Vagina (tissue), 2 donors: ENCODE measurements around the gene MACROD2. TPM values are rescaled to one million over a fixed set of nuclear protein-coding genes. Genes with fewer than 3 reads are reported as not detected.

ENCODE experiments used
- DNase-seq, 2 donors: peaks; one replicate each; pipeline ENCODE4 v3.0.0-alpha.2; 2017; ENCODE audit errors: extremely low spot score in 2 of 2
- H3K27ac ChIP-seq: fragments of 200-600 bp; sonication (generic); one replicate; pipeline ENCODE4 v1.5.1; 2019
- H3K27me3 ChIP-seq: fragments of 200-600 bp; sonication (generic); one replicate; pipeline ENCODE4 v1.5.1; 2019
- H3K36me3 ChIP-seq, 2 donors: fragments of 200-600 bp; sonication (generic); one replicate each; pipeline ENCODE4 v1.5.1; 2017 to 2019
- H3K4me1 ChIP-seq: fragments of 200-600 bp; sonication (generic); one replicate; pipeline ENCODE4 v1.5.1; 2019
- H3K4me3 ChIP-seq, 2 donors: fragments of 200-600 bp; sonication (generic); 1 replicate in 1 of 2; 2 replicates in 1 of 2; pipeline ENCODE4 v1.5.1; 2016 to 2019
- H3K9me3 ChIP-seq: fragments of 200-600 bp; sonication (generic); one replicate; pipeline ENCODE4 v1.5.1; 2019
- POLR2A ChIP-seq, 2 donors: fragments of 450-650 bp; IDR thresholded peaks; one replicate each; pipeline ENCODE4 v1.6.1; 2017; ENCODE audit warnings: antibody characterized with exemption in 2 of 2, mild to moderate bottlenecking in 2 of 2, moderate library complexity in 2 of 2
- POLR2AphosphoS5 ChIP-seq, 2 donors: sonication (generic); formaldehyde crosslinking; IDR thresholded peaks; one replicate each; pipeline ENCODE4 v1.9.0; 2017; ENCODE audit warnings: antibody characterized with exemption in 2 of 2, mild to moderate bottlenecking in 2 of 2, low read depth in 1 of 2; ENCODE audit not compliant: insufficient read depth in 1 of 2
- intact Hi-C: fragments of 100-400 bp; cut with DNase I; formaldehyde crosslinking; loops from one replicate; pipeline ENCODE4 v1.15.1; 2023
- total RNA-seq: library from RNA; depleted of rRNA; stranded (reverse); fragments of >200 nt; gene quantifications from one replicate; pipeline ENCODE4 v1.2.3, GENCODE V29; 2016
- TF ChIP-seq, protein P1 (sequence below), 3 experiments: fragments of 450-650 bp in 2 of 3; fragments of 200-600 bp in 1 of 3; sonication (generic) in 1 of 3; IDR thresholded peaks; one replicate each; pipeline ENCODE4 v1.5.1; 2017 to 2019; ENCODE audit warnings: antibody characterized with exemption in 3 of 3, mild to moderate bottlenecking in 2 of 3, moderate library complexity in 2 of 3

The MACROD2 gene
- total RNA-seq, 1 donor from 2014 or later, result 12.5 TPM

DNA sequence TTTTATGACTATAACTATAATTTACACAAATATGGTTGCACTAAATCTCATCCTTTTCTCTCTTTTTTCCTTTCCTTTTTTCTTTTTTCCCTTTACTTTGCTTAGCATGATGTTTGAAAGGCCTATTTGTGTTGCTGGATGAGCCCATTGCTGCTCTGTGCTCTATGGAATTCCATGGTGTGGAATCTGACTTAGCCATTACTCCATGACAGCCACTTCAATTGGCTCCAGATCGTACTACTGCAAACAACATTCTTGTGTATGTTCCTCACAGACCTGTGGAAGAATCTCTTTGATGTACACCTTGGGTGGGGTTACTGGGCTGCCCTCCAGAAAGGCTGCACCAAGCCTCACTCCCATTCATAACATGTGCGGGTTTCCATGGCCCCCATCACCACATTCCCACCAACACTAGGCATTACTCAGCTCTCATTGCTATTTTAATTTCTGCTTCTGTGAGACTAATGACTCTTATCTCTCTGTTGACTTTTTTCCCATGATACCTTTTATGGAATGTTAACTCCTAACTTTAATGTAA, 1598.9 kb downstream of the MACROD2 start:
- no peaks in the 10 kb centered on the region for H3K4me1 ChIP-seq
- no peaks in the 10 kb centered on the region for H3K27me3 ChIP-seq
- H3K27ac ChIP-seq, result no peak overlapping the region
- DNase-seq, result peak in 1 of 2 donors; percentile 10
- no peaks in the 10 kb centered on the region for H3K36me3 ChIP-seq
- TF ChIP-seq POLR2AphosphoS5 (IDR thresholded peaks at IDR 0.05; ENCODE audit: insufficient read depth in 1 of 2, low read depth in 1 of 2), result no peak
- TF ChIP-seq POLR2A (IDR thresholded peaks at IDR 0.05), result no peak
- TF ChIP-seq, protein P1, sequence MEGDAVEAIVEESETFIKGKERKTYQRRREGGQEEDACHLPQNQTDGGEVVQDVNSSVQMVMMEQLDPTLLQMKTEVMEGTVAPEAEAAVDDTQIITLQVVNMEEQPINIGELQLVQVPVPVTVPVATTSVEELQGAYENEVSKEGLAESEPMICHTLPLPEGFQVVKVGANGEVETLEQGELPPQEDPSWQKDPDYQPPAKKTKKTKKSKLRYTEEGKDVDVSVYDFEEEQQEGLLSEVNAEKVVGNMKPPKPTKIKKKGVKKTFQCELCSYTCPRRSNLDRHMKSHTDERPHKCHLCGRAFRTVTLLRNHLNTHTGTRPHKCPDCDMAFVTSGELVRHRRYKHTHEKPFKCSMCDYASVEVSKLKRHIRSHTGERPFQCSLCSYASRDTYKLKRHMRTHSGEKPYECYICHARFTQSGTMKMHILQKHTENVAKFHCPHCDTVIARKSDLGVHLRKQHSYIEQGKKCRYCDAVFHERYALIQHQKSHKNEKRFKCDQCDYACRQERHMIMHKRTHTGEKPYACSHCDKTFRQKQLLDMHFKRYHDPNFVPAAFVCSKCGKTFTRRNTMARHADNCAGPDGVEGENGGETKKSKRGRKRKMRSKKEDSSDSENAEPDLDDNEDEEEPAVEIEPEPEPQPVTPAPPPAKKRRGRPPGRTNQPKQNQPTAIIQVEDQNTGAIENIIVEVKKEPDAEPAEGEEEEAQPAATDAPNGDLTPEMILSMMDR (IDR thresholded peaks at IDR 0.05), result no peak
- intact Hi-C loops, result no loop called here
- no peaks in the 10 kb centered on the region for H3K9me3 ChIP-seq
- H3K4me3 ChIP-seq, result no peak overlapping the region

DNA sequence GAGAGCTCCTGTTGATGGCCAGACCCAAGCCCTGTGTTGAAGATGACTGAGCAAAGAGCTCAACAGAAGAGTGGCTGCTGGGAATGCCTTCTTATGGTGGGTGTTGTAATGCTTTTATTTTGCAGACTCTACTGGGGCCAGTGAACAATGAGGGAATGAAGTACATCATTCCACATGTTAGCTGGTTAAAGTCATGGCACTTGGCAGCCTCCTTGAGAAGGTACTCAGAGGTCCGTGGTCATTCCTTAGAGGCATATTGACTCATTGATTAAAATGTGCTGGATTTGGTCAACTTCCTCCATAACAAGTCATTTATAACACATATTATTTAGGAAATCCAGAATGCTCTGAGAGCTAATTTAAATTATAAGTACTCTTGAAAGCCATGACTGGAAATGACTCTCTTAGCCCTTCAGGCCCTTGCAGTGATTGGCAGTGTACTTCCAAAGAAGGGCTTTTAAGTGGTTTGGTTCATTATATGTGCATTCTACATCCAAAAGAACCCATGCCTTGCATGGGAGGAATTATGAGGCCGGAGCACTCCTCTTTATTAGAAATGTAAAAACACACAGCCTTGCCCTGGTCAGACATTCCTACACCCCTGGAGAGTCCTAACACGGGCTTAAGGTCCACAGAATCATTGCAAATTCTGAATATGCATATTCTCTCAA, 1601.0 kb downstream of the MACROD2 start:
- H3K4me3 ChIP-seq, result no peak overlapping the region
- no peak for TF ChIP-seq POLR2AphosphoS5 (IDR thresholded peaks at IDR 0.05; ENCODE audit: insufficient read depth in 1 of 2, low read depth in 1 of 2)
- TF ChIP-seq, protein P1 (IDR thresholded peaks at IDR 0.05), result no peak
- H3K27me3 ChIP-seq, result no peaks in the 10 kb centered on the region
- H3K36me3 ChIP-seq, result no peaks in the 10 kb centered on the region
- H3K9me3 ChIP-seq, result no peaks in the 10 kb centered on the region
- peak in 1 of 2 donors; percentile 29 for DNase-seq
- no peaks in the 10 kb centered on the region for H3K4me1 ChIP-seq
- intact Hi-C loops, result no loop called here
- H3K27ac ChIP-seq, result no peak overlapping the region

DNA sequence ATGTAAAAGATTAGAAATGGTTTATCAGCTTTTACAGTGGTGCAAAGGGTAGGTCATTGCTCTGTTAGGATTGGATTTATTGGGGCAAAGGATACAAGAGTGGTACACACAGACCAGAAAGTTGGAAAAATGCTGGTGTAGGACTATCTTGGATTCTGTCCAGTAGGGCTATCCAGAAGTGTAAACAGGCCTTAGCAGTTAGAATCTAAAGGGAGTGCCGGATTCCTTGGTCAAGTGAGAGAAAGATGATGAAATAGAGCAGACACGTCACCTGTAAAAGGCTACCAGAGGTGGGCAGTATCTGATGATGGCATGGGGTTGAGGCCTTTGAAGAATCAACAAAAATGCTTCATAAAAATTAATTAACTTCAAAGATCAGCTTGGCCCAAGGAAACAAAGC, 1602.0 kb downstream of the MACROD2 start:
- H3K27me3 ChIP-seq, result no peaks in the 10 kb centered on the region
- no peaks in the 10 kb centered on the region for H3K36me3 ChIP-seq
- H3K4me3 ChIP-seq, result no peak overlapping the region
- intact Hi-C loops, result no loop called here
- no peak overlapping the region for H3K27ac ChIP-seq
- H3K4me1 ChIP-seq, result no peaks in the 10 kb centered on the region
- TF ChIP-seq POLR2A (IDR thresholded peaks at IDR 0.05), result no peak
- TF ChIP-seq POLR2AphosphoS5 (IDR thresholded peaks at IDR 0.05; ENCODE audit: insufficient read depth in 1 of 2, low read depth in 1 of 2), result no peak
- TF ChIP-seq, protein P1 (IDR thresholded peaks at IDR 0.05), result no peak
- no peaks in the 10 kb centered on the region for H3K9me3 ChIP-seq
- DNase-seq, result no peak

DNA sequence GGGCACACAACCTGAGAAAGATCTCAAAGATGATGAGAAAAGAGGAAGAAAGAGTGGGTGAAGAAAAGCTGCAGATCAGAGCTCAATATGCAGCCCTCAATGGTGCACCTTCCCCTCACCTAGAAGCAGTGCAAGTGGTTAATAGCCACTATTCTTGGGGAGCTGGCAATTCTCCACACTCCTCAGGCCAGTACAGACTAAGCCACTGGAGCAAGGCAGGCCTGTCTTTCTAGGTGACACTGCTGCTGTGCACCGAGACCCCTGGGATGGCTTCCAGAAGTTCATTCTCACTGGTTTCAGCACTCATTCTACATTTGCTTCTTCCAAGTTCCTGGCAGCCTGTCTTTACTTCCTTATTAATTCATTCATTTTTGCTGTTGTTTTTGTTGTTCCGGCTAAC, 1604.6 kb downstream of the MACROD2 start:
- DNase-seq, result no peak
- Histone ChIP-seq H3K9me3 (no peaks in the 10 kb centered on the region), H3K36me3 (no peaks in the 10 kb centered on the region), H3K4me3 (no peak overlapping the region), H3K4me1 (no peaks in the 10 kb centered on the region), H3K27me3 (no peaks in the 10 kb centered on the region), H3K27ac (no peak overlapping the region)
- intact Hi-C loops, result no loop called here
- TF ChIP-seq, protein P1 (IDR thresholded peaks at IDR 0.05), result no peak
- TF ChIP-seq POLR2A (IDR thresholded peaks at IDR 0.05) (no peak), POLR2AphosphoS5 (IDR thresholded peaks at IDR 0.05; ENCODE audit: insufficient read depth in 1 of 2, low read depth in 1 of 2) (no peak)

DNA sequence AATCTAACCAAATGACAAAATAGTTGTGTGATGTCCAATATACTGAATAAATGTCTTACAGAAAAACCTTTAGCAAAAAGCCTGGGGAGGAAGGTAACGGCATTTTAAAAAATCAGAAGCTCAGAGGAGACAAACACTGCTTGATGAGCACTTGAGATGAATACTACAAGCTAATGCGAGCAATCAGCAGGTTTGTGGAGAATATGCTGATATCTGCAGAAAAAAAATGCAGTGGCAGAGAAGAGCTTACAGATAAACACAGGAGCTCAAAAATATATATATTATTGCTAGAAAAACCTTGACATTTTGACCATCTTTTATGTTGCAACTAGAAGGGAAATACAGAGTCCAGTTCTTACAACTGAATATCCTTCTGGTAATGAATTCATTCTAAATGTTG, 1605.2 kb downstream of the MACROD2 start:
- intact Hi-C loops, result no loop called here
- Histone ChIP-seq H3K36me3 (no peaks in the 10 kb centered on the region), H3K4me1 (no peaks in the 10 kb centered on the region), H3K27ac (no peak overlapping the region), H3K4me3 (no peak overlapping the region), H3K9me3 (no peaks in the 10 kb centered on the region), H3K27me3 (no peaks in the 10 kb centered on the region)
- no peak for DNase-seq
- TF ChIP-seq, protein P1 (IDR thresholded peaks at IDR 0.05), result no peak
- TF ChIP-seq POLR2A (IDR thresholded peaks at IDR 0.05), result no peak
- TF ChIP-seq POLR2AphosphoS5 (IDR thresholded peaks at IDR 0.05; ENCODE audit: insufficient read depth in 1 of 2, low read depth in 1 of 2), result no peak
